HG02885 (cell line): ENCODE data around the gene MFSD2A.
"Not testable (repeated sequence)": the region's sequence is repeated elsewhere in the genome, so short reads cannot be mapped to it uniquely, and the experiment has no call there.

Experiments used
- ATAC-seq: cut with Tn5 transposase; IDR thresholded peaks from one replicate; pipeline ENCODE4 v1.9.1; 2021; ENCODE audit warnings: mild to moderate bottlenecking; ENCODE audit not compliant: unreplicated experiment, poor library complexity

MFSD2A gene

DNA sequence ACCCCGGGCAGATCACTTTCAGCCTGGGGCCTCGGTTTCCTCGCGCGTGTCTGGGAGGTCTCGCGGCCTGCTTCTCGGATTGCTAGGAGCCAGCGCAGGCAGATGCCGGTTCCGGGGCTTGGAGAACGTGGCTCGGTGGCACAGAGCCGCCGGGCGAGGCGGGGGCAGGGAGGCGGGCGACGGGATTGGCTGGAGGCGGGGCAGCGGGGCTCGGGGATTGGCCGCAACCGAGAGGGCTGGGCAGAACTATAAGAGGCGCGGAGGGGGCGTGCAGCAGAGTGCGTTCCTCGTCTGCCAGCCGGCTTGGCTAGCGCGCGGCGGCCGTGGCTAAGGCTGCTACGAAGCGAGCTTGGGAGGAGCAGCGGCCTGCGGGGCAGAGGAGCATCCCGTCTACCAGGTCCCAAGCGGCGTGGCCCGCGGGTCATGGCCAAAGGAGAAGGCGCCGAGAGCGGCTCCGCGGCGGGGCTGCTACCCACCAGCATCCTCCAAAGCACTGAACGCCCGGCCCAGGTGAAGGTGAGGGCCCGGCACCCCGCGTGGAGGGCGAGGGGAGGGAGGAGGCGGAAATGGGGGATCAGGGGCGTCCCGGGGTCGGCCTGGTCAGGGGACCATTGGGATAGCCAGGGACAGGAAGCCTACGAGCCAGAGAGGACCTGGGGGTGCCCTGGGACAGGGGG is at the start of gene MFSD2A:
TSS of gene MFSD2A (plus strand) at position 276 of the 677 bp plus-strand sequence. CDS start at position 424, 148 bp downstream.
- peak; percentile 75 for ATAC-seq

GRCh38 chr1:39905172-39905571 is 49.8 kb upstream of the MFSD2A start:
- ATAC-seq: no peak

GRCh38 chr1:39907528-39908453 is 47.2 kb upstream of the MFSD2A start:
- ATAC-seq: no peak

GRCh38 chr1:39908534-39908933 is 46.4 kb upstream of the MFSD2A start:
- no peak for ATAC-seq

DNA sequence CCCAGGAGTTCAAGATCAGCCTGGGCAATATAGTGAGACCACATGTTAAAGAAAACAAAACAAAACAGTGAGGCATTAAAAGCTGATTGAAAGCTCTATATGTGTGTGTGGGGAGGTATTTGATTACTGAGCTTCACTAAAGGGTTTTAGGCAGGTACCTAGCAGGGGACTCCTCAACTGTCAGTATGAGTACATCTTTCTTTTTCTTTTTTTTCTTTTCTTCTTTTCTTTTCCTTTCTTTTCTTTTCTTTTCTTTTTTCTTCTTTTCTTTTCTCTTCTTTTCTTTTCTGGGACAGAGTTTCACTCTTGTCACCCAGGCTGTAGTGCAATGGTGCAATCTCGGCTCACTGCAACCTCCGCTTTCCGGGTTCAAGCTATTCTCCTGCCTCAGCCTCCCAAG is 44.7 kb upstream of the MFSD2A start:
- ATAC-seq: no peak

DNA sequence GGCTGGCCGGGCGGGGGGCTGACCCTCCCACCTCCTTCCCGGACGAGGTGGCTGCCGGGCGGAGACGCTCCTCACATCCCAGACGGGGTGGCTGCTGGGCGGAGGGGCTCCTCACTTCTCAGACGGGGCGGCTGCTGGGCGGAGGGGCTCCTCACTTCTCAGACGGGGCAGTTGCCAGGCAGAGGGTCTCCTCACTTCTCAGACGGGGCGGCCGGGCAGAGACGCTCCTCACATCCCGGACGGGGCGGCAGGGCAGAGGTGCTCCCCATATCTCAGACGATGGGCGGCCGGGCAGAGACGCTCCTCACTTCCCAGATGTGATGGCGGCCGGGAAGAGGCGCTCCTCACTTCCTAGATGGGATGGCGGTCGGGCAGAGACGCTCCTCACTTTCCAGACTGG is 41.8 kb upstream of the MFSD2A start:
- not testable (repeated sequence) for ATAC-seq

DNA sequence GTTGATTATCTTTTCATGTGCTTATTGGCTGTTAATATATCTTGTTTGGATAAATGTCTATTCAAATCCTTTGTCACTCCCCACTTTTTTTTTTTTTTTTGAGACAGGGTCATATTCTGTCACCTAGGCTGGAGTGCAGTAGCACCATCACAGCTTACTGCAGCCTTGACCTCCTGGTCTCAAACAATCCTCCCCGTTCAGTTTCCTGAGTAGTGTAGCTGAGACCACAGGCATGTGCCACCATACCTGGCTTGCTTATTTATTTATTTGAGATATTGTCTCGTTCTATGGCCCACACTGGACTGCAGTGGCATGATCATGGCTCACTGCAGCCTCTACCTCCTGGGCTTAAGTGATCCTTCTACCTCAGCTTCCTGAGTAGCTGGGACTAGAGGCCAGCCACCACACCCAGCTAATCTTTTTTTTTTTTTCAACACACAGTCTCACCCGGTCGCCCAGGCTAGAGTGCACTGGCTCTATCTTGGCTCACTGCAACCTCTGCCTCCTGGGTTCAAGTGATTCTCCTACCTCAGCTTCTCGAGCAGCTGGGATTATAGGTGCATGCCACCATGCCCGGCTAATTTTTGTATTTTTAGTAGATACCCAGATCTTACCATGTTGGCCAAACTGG is 39.3 kb upstream of the MFSD2A start:
- ATAC-seq: no peak

DNA sequence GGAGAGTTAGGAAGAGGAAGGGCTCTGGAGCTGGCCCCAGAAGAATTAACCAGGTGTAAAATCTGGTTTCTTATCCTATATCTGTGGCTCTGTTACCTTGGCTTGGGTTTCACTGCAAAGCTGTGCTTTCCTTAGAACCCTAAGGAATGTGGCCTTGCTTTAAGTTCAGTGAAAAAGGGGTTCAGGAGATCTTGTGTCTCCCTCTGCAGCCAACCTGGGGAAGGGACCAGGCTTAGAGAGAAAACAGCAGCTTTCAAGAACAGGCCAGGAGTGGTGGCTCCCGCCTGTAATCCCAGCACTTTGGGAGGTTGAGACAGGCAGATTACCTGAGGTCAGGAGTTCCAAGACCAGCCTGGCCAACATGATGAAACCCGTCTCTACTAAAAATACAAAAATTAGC is 37.1 kb upstream of the MFSD2A start:
- ATAC-seq: no peak

DNA sequence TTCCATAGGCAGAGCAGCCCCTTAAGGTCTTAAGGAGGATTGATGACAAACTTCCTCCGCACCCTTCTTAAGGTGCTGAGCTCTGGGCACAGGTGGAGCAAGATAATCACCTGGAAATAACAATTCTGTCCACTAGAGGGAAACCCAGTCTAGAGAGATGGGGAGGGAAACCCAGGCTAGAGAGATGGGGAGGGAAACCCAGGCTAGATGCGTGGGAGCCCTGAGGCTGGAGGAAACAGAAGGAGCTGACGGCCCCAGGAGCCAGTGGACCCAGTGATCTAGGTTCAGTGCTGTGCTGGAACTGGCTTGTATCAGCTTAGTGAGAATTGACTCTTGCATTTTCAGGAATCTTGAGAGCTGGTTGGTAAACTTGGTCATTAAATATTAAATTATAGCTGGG is 35.4 kb upstream of the MFSD2A start:
- ATAC-seq: peak; percentile 52

- no peak for ATAC-seq
These were observed 32.7 kb upstream of the MFSD2A start for GRCh38 chr1:39922251-39922688.

- no peak for ATAC-seq
These were observed 29.1 kb upstream of the MFSD2A start for GRCh38 chr1:39925721-39926342.

DNA sequence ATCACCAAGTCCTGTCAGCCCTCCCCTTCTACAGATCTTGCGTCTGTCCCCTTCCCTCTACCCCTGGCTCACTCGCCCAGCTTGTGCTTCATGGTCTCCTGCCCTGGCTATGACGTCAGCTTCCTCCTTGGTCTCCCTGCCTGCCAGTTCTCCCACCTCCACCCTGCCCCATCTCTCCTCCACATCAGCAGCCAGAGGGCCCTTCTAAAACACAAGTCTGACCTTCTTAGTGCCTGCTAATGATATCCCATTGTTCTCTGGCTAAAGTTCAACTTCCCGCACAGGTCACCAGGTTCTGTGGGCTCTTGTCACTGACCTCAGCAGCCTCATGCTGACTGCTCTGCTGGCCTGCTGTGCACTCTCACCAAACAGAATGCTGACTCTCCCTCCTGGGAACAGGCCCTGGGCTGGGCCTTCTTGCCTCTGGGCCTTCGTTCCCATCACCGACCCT is 28.6 kb upstream of the MFSD2A start:
- no peak for ATAC-seq

- ATAC-seq: no peak
These were observed 28.1 kb upstream of the MFSD2A start for GRCh38 chr1:39926820-39927219.

DNA sequence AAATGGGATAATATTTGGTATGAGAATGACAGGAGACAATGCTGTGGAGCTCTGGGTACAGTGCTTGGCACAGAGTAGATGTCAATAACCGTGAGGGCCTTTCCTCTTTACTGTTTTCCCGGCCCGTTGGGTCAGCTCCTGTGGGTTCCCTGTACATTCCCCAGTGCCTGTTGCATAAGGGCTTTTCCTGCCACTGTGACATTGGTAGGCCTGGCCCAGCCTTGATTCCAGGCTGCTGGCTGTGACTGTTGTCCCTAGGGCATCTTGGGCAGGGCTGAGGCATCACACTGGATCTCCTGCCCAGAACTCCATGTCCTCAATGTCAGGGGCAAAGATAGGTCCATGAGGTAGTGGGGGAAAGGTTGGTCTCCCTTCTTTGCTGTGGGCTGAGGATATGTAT is 27.4 kb upstream of the MFSD2A start:
- ATAC-seq: no peak

- ATAC-seq: no peak
These were observed 25.9 kb upstream of the MFSD2A start for GRCh38 chr1:39928809-39929587.

- ATAC-seq: no peak
These were observed 20.7 kb upstream of the MFSD2A start for GRCh38 chr1:39933956-39934941.

GRCh38 chr1:39936724-39937491 is 18.0 kb upstream of the MFSD2A start:
- no peak for ATAC-seq

GRCh38 chr1:39938856-39939255 is 16.1 kb upstream of the MFSD2A start:
- ATAC-seq: no peak
